Muscle layer of colon (tissue), 2 donors: ENCODE data around the gene NKD2.

Experiments used
- H3K27ac ChIP-seq: one replicate; pipeline ENCODE4 v1.7.0; 2013; ENCODE audit warnings: low read depth, mild to moderate bottlenecking, low read length, moderate library complexity
- H3K27me3 ChIP-seq, 2 donors: one replicate each; pipeline ENCODE4 v1.7.0; 2013; ENCODE audit warnings: low read length in 2 of 2, mild to moderate bottlenecking in 2 of 2; ENCODE audit not compliant: insufficient read depth in 2 of 2, control insufficient read depth in 1 of 2
- H3K36me3 ChIP-seq: one replicate; pipeline ENCODE4 v1.7.0; 2013; ENCODE audit warnings: mild to moderate bottlenecking, low read length; ENCODE audit not compliant: insufficient read depth
- H3K4me1 ChIP-seq: one replicate; pipeline ENCODE4 v1.7.0; 2013; ENCODE audit warnings: mild to moderate bottlenecking, low read length; ENCODE audit not compliant: insufficient read depth
- H3K4me3 ChIP-seq, 2 donors: one replicate each; pipeline ENCODE4 v1.7.0; 2013; ENCODE audit warnings: low read length in 2 of 2, low read depth in 1 of 2, mild to moderate bottlenecking in 1 of 2, moderate library complexity in 1 of 2
- H3K9ac ChIP-seq: one replicate; pipeline ENCODE4 v1.7.0; 2013; ENCODE audit warnings: low read length
- H3K9me3 ChIP-seq: one replicate; pipeline ENCODE4 v1.7.0; 2013; ENCODE audit warnings: mild to moderate bottlenecking, low read length
- donor health status: abdominal sarcoma.
- donor health status: Adenocarcinoma of cecum.

Gene NKD2

DNA sequence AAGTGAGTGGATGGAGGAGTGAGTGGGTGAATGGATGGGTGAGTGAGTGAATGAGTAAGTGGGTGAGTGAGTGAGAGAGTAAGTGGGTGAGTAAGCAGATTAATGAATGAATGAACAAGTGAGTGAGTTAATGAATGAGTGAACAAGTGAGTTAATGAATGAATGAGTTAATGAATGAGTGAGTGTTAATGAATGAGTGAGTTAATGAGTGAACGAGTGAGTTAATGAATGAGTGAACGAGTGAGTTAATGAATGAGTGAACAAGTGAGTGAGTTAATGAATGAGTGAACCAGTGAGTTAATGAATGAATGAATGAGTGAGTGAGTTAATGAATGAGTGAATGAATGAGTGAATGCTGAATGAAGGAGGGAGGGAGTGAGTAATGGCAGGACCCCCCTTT, 26.4 kb downstream of the NKD2 start:
- no peaks in the 10 kb centered on the region for H3K36me3 ChIP-seq
- H3K9ac ChIP-seq, result no peak overlapping the region
- no peaks in the 10 kb centered on the region for H3K27me3 ChIP-seq
- H3K9me3 ChIP-seq, result no peaks in the 10 kb centered on the region
- H3K4me1 ChIP-seq, result no peaks in the 10 kb centered on the region
- no peak overlapping the region for H3K4me3 ChIP-seq
- no peak overlapping the region for H3K27ac ChIP-seq

DNA sequence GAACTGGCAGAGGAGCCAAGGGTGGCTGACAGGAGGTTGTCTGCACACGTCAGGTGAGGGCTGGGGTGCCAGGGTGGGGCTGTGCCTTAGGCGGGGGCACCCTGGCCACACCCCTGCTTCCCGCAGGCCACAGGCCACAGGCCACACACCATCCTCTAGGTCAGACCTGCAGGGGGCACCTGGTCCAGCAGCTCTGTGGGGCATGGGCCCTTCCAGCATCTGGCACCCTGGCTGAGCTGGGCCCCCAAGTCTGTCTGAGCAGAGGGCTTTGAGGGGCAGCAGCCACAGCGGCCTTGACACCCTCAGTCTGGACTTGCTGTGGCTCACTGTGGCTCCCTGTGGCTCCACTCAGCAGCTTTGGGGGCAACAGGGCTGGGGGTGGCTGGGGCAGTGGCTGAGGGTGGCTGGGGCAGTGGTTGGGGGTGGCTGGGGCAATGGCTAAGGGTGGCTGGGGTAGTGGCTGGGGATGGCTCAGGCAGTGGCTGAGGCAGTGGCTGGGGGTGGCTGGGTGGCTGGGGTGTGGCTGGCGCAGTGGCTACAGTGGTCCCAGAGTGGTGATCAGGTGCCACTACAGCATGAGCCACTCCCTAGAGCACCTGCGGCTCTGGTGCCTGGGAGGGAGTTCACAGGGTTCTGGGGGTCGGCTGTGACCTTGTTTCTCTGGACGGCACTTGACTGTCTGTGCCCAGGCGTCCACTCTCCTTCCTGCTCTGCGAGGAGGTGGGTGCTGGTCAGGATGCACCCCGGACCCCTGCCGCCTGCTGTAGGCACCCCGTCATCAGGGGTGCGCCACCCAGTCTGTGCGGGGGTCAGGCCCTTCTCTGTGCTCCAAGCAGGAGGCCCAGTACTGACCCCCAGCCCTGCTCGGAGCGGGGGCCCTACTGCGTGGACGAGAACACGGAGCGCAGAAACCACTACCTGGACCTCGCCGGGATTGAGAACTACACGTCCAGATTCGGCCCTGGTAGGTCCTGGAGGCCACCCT, 27.1 kb downstream of the NKD2 start:
- H3K4me3 ChIP-seq, result no peak overlapping the region
- no peaks in the 10 kb centered on the region for H3K27me3 ChIP-seq
- no peaks in the 10 kb centered on the region for H3K9me3 ChIP-seq
- H3K9ac ChIP-seq, result no peak overlapping the region
- H3K27ac ChIP-seq, result no peak overlapping the region
- H3K36me3 ChIP-seq, result no peaks in the 10 kb centered on the region
- H3K4me1 ChIP-seq, result no peaks in the 10 kb centered on the region

DNA sequence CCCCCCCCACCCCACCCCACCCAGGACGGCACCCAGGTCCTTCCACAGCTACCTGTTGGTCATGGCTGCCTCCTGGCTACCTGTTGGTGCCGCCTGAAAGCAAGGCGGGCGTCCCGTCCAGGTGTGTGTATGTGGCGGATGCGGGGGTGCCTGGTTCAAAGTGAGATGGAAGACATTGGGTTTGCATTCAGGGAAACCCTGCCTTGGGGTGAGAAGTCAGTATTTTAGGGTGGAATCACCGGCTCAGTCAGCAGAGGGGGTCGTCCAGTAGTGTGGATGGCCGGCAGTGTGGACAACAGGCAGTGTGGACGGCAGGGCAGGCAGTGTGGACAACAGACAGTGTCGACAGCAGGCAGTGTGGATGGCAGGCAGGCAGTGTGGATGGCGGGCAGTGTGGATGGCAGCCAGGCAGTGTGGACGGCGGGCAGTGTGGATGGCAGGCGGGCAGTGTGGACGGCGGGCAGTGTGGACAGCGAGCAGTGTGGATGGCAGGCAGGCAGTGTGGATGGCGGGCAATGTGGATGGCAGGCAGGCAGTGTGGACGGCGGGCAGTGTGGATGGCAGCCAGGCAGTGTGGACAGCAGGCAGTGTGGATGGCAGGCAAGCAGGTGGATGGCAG, 28.0 kb downstream of the NKD2 start:
- no peaks in the 10 kb centered on the region for H3K4me1 ChIP-seq
- H3K9me3 ChIP-seq, result no peaks in the 10 kb centered on the region
- H3K27ac ChIP-seq, result no peak overlapping the region
- H3K4me3 ChIP-seq, result no peak overlapping the region
- no peaks in the 10 kb centered on the region for H3K27me3 ChIP-seq
- no peak overlapping the region for H3K9ac ChIP-seq
- H3K36me3 ChIP-seq, result no peaks in the 10 kb centered on the region

DNA sequence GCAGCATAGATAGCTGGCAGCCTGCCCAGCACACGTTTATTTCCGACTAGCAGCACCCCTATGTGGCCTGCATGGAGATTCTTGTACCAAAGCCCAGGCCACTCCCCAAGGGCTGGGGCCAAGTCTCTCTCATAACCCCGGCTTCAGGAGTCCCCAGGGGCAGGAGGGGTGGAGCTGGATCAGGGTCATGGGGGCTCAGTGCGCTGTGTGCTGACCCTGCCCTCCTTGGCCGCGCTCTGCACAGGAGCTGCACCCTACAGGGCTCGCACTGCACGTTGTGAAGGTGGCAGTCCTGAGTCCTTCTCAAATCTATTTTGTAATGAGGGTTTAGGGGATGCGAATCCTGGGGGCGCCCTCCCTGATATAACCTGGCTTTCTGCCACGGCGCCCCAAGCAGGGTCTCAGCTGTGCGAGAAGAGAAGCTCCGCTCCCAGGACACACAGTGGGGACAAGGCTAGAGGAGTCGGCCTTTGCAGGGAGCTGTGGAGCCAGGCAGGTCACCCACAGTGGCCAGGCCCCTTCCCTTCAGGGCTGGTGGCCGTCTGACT, 28.6 kb downstream of the NKD2 start:
- H3K36me3 ChIP-seq, result no peaks in the 10 kb centered on the region
- no peaks in the 10 kb centered on the region for H3K9me3 ChIP-seq
- H3K27ac ChIP-seq, result no peak overlapping the region
- H3K4me1 ChIP-seq, result no peaks in the 10 kb centered on the region
- H3K4me3 ChIP-seq, result no peak overlapping the region
- no peaks in the 10 kb centered on the region for H3K27me3 ChIP-seq
- no peak overlapping the region for H3K9ac ChIP-seq

DNA sequence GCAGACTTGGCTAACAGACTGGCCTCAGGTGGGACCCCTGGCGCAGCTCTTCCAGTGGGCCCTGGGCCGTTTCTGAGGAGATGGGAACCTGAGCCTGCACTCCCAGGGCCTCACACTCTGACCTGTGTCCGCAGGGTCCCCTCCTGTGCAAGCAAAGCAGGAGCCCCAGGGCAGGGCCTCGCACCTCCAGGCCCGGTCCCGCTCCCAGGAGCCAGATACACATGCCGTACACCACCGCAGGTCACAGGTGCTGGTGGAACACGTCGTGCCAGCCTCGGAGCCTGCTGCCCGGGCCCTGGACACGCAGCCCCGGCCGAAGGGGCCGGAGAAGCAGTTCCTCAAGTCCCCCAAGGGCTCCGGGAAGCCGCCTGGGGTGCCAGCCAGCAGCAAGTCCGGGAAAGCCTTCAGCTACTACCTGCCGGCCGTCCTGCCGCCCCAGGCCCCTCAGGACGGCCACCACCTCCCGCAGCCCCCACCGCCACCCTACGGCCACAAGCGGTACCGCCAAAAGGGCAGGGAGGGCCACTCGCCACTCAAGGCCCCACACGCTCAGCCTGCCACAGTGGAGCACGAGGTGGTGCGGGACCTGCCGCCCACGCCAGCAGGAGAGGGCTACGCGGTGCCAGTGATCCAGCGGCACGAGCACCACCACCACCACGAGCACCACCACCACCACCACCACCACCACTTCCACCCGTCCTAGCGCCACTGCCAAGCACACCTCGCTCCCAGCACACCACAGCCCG, 29.2 kb downstream of the NKD2 start:
- H3K9me3 ChIP-seq, result no peaks in the 10 kb centered on the region
- no peak overlapping the region for H3K27ac ChIP-seq
- no peaks in the 10 kb centered on the region for H3K27me3 ChIP-seq
- no peak overlapping the region for H3K4me3 ChIP-seq
- H3K4me1 ChIP-seq, result no peaks in the 10 kb centered on the region
- no peak overlapping the region for H3K9ac ChIP-seq
- H3K36me3 ChIP-seq, result no peaks in the 10 kb centered on the region

DNA sequence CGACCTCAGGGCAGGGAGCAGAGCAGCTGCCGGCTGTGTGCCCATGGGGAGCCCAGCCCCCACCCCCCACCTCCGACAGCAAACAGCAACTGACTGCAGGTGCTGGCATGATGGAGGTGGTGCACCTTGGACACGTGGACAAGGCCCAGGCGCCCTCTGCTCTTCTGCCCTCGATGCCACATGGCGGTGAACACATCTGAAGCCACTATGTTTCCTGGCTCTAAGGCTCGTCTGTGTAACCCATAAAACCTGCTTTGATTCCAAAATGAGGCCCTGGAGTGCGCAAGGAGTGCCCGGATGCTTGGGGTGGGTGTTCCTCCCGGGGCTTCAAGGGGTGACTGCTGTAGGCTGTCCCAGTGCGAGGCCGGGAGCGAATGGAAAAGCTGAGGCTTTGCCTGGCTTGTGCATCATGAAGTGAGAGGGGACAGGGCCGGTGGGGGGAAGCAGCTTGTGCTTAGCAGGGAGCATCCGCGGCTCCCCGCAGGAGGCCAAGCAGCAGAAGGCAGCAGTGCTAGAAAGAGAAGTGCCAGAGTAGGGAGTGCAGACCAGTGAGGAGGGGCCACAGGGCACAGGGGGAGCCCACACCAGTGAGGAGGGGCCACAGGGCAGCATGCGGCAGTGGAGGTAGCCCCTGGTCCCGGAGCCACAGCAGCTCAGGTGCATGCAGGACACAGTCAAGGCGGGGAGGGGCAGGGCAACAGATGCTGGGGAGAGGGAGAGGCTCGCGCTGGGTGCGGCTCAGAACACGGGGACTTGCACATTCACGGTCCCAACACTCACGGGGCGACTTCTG, 30.0 kb downstream of the NKD2 start:
- Histone ChIP-seq H3K4me1 (no peaks in the 10 kb centered on the region), H3K36me3 (no peaks in the 10 kb centered on the region), H3K9ac (no peak overlapping the region), H3K27ac (no peak overlapping the region), H3K4me3 (no peak overlapping the region), H3K27me3 (no peaks in the 10 kb centered on the region), H3K9me3 (no peaks in the 10 kb centered on the region)

DNA sequence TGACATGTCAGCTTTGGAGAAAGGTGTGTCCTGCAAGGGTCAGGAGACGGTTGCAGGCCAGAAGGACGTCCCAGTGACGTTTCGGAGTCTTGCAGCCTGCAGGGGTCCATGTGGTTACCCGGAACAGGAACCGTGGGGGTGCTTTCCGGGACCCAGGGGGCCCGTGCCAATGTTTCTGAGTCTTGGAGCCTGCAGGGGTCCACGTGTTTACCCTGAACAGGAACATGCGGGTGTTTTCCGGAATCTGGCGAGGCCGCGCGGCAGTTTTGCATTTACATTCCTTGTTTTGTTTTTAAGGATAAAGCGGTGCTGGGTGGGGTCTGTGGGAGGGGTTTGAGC, 30.6 kb downstream of the NKD2 start:
- H3K36me3 ChIP-seq, result no peaks in the 10 kb centered on the region

DNA sequence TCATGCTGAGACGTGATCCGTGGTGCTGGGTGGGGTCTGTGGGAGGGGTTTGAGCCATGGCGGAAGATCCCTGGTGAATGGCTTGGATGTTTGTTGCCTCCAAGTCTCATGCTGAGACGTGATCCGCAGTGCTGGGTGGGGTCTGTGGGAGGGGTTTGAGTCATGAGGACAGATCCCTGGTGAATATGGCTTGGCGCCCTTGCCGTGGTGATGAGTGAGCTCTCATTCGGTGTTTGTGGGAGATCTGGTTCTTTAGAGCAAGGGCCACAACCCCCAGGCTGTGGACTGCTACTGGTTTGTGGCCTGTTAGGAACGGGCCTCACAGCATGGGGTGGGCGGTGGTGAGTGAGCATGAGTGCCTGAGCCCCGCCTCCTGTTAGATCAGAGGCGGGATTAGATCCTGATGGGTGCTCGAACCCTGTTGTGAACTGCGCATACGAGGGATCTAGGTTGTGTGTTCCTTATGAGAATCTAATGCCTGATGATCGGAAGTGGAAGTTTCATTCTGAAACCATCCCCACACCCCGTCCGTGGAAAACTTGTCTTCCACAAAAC, 31.2 kb downstream of the NKD2 start:
- H3K9ac ChIP-seq, result no peak overlapping the region
- H3K27me3 ChIP-seq, result no peaks in the 10 kb centered on the region
- no peaks in the 10 kb centered on the region for H3K9me3 ChIP-seq
- H3K27ac ChIP-seq, result no peak overlapping the region
- H3K36me3 ChIP-seq, result no peaks in the 10 kb centered on the region
- no peaks in the 10 kb centered on the region for H3K4me1 ChIP-seq
- no peak overlapping the region for H3K4me3 ChIP-seq

More for the DNA sequence above, 30.6 kb downstream of the NKD2 start:
- no peak overlapping the region for H3K4me3 ChIP-seq
- H3K9me3 ChIP-seq, result no peaks in the 10 kb centered on the region
- H3K27me3 ChIP-seq, result no peaks in the 10 kb centered on the region
- no peak overlapping the region for H3K27ac ChIP-seq
- H3K9ac ChIP-seq, result no peak overlapping the region
- no peaks in the 10 kb centered on the region for H3K4me1 ChIP-seq

DNA sequence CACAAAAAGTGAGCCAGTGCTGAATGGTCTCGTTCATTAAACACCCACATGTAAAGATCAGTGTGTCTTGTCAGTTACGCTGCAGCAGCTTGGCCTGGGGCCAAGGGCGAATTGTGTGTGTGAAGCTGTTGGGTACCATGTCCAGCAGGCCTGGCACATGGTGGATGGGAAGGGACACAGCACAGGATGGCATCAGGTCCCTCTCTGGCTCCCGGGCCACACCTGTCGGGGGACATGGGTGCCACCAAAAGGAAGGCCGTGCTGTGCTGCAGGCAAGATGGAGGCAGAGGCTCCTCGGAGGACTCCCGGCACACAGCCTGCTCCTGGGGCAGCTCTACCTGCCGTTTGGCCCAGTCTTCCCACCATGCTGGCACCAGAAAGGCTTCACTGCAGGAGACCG, 32.0 kb downstream of the NKD2 start:
- Histone ChIP-seq H3K4me3 (no peak overlapping the region), H3K9ac (no peak overlapping the region)

DNA sequence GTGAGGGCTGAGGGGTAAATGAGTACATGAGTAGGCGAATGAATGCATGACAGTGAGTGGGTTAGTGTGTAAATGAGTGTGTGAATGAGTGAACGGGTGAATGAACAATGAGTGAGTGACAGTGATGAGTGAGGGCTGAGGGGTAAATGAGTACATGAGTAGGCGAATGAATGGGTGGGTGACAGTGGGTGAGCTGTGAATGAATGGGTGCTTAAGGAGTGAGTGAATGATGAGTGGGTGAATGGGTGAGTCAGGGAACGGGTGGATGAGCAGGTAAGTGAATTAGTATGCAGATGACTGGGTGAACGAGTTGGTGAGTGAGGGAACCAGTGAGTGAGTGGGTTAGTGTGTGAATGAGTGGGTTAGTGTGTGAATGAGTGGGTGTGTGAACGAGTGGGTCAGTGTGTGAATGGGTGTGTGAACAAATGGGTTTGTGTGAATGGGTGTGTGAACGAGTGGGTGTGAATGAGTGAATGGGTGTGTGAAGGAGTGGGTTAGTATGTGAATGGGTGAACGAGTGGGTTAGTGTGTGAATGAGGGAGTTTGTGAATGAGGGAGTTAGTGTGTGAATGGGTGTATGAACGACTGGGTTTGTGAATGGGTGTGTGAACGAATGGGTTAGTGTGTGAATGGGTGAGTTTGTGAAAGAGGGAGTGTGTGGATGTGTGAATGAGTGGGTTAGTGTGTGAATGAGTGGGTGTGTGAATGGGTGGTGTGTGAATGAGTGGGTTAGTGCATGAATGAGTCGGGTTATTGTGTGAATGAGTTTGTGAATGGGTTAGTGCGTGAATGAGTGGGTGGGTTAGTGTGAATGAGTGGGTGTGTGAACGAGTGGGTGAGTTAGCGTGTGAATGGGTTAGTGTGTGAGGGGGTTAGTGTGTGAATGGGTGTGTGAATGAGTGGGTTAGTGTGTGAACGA, 32.9 kb downstream of the NKD2 start:
- Histone ChIP-seq H3K27ac (no peak overlapping the region), H3K9me3 (no peaks in the 10 kb centered on the region), H3K4me3 (no peak overlapping the region), H3K4me1 (no peaks in the 10 kb centered on the region), H3K27me3 (no peaks in the 10 kb centered on the region), H3K9ac (no peak overlapping the region), H3K36me3 (no peaks in the 10 kb centered on the region)

More for the DNA sequence above, 32.0 kb downstream of the NKD2 start:
- Histone ChIP-seq H3K27me3 (no peaks in the 10 kb centered on the region), H3K9me3 (no peaks in the 10 kb centered on the region), H3K4me1 (no peaks in the 10 kb centered on the region), H3K36me3 (no peaks in the 10 kb centered on the region), H3K27ac (no peak overlapping the region)
